GM19372 (cell line): ENCODE data around the gene KPNA1.
"Not testable (repeated sequence)": the region's sequence is repeated elsewhere in the genome, so short reads cannot be mapped to it uniquely, and the experiment has no call there.

Experiments
- ATAC-seq: cut with Tn5 transposase; IDR thresholded peaks from one replicate; pipeline ENCODE4 v1.9.1; 2021; ENCODE audit warnings: mild to moderate bottlenecking, low read depth, moderate library complexity; ENCODE audit not compliant: unreplicated experiment

KPNA1 gene

GRCh38 chr3:122523317-122523716 lies 8.6 kb upstream of the KPNA1 start:
- no peak for ATAC-seq

- ATAC-seq = no peak
These were observed 6.1 kb upstream of the KPNA1 start for GRCh38 chr3:122520861-122521260.

GRCh38 chr3:122519693-122520092 lies 5.0 kb upstream of the KPNA1 start:
- no peak for ATAC-seq

- no peak for ATAC-seq
These were observed 2.2 kb upstream of the KPNA1 start for GRCh38 chr3:122516846-122517360.

GRCh38 chr3:122515870-122516269 lies 1.1 kb upstream of the KPNA1 start:
- ATAC-seq = no peak

GRCh38 chr3:122515020-122515468 lies 305 bp upstream of the KPNA1 start:
- ATAC-seq = no peak

GRCh38 chr3:122513386-122514122 lies 1.2 kb downstream of the KPNA1 start:
- ATAC-seq = no peak

- ATAC-seq = no peak
These were observed 2.5 kb downstream of the KPNA1 start for GRCh38 chr3:122512284-122512683.

GRCh38 chr3:122510878-122511535 lies 3.7 kb downstream of the KPNA1 start:
- no peak for ATAC-seq

GRCh38 chr3:122508944-122509343 lies 5.8 kb downstream of the KPNA1 start:
- not testable (repeated sequence) for ATAC-seq

GRCh38 chr3:122508135-122508914 lies 6.4 kb downstream of the KPNA1 start:
- ATAC-seq = no peak

- ATAC-seq = no peak
These were observed 8.3 kb downstream of the KPNA1 start for GRCh38 chr3:122506450-122506849.

- ATAC-seq = no peak
These were observed 9.1 kb downstream of the KPNA1 start for GRCh38 chr3:122505676-122506075.

GRCh38 chr3:122502941-122503340 lies 11.8 kb downstream of the KPNA1 start:
- no peak for ATAC-seq

GRCh38 chr3:122502139-122502538 lies 12.6 kb downstream of the KPNA1 start:
- no peak for ATAC-seq

- ATAC-seq = not testable (repeated sequence)
These were observed 13.8 kb downstream of the KPNA1 start for GRCh38 chr3:122500964-122501363.

GRCh38 chr3:122498152-122498551 lies 16.6 kb downstream of the KPNA1 start:
- ATAC-seq = no peak

- ATAC-seq = peak; percentile 70
These were observed 17.3 kb downstream of the KPNA1 start for GRCh38 chr3:122497425-122497824.

GRCh38 chr3:122496508-122496907 lies 18.2 kb downstream of the KPNA1 start:
- ATAC-seq = no peak

- ATAC-seq = no peak
These were observed 21.4 kb downstream of the KPNA1 start for GRCh38 chr3:122493296-122493695.
